Measurements from ENCODE around the gene RPRM. TPM values are rescaled to one million over a fixed set of nuclear protein-coding genes. Genes with fewer than 3 reads are reported as not detected.
A peak's percentile ranks its signal among the peaks of the same experiment; 100 is the strongest.

RPRM gene
- total and polyA plus RNA-seq, 2 experiments from 2014 or later = 5.9 to 7.5 TPM

DNA sequence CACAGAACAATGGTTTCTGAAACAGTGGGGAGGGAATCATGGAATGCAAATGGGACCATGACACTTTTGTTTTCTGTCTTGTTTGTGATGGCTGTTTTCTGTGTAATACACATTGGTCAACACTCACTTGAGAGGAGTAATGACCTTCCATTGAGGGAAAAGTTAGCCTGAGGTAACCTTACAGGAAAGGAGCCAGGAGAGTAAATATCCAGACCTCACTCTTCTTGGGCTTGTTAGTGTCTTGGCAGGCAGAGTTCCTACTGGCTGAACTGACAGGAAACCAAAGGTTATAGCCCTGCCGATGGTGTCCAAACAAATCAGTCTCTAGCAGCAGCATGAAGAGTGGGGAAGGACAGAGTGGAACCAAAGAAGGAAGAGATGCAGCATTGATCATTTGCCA, 17.2 kb upstream of the RPRM start (continued):
- TF ChIP-seq EZH2 (IDR thresholded peaks at IDR 0.05; ENCODE audit: low read depth, unreplicated experiment) = no peak
- TF ChIP-seq NANOG (IDR thresholded peaks at IDR 0.05; ENCODE audit: borderline replicate concordance) = no peak
- TF ChIP-seq EZH2phosphoT487 (IDR thresholded peaks at IDR 0.05; ENCODE audit: unreplicated experiment) = no peak
- TF ChIP-seq, protein P1, sequence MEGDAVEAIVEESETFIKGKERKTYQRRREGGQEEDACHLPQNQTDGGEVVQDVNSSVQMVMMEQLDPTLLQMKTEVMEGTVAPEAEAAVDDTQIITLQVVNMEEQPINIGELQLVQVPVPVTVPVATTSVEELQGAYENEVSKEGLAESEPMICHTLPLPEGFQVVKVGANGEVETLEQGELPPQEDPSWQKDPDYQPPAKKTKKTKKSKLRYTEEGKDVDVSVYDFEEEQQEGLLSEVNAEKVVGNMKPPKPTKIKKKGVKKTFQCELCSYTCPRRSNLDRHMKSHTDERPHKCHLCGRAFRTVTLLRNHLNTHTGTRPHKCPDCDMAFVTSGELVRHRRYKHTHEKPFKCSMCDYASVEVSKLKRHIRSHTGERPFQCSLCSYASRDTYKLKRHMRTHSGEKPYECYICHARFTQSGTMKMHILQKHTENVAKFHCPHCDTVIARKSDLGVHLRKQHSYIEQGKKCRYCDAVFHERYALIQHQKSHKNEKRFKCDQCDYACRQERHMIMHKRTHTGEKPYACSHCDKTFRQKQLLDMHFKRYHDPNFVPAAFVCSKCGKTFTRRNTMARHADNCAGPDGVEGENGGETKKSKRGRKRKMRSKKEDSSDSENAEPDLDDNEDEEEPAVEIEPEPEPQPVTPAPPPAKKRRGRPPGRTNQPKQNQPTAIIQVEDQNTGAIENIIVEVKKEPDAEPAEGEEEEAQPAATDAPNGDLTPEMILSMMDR (conservative IDR thresholded peaks at IDR 0.05; ENCODE audit: low read depth in 2 of 2) = no peak
- no peak for TF ChIP-seq POLR2AphosphoS5 (IDR thresholded peaks at IDR 0.05; ENCODE audit: low read depth)
- TF ChIP-seq ZNF114 (CRISPR knock-in tag; IDR thresholded peaks at IDR 0.05) = no peak

DNA sequence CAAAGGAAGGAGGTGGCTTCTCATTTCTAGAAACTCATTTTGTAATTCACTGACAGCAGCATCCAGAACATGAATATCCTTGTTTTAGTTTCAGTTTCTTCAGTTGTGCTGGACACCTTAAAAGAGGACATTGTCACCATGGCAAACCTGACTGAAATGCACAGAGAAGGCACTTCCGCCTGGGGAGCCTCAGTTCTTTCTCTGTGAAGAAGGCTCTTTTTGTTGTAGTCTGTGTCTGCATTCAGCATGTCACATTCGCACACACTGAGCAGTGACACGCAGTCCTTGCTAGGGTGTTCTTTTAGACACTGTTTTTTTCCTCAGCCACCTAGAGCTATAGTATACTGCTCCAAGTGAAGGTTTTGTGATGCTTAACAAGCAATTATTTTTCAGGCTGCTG, 9.5 kb upstream of the RPRM start:
- peak; percentile 71 for ATAC-seq
- peak overlapping the region; percentile 55; the same call in 1 of the 2 replicates for H3K4me2 ChIP-seq
- TF ChIP-seq POLR2AphosphoS5 (IDR thresholded peaks at IDR 0.05; ENCODE audit: low read depth) = no peak
- TF ChIP-seq ZNF114 (CRISPR knock-in tag; IDR thresholded peaks at IDR 0.05) = no peak
- no peak for TF ChIP-seq JUNB (IDR thresholded peaks at IDR 0.05; ENCODE audit: unreplicated experiment)
- TF ChIP-seq EZH2 (IDR thresholded peaks at IDR 0.05; ENCODE audit: low read depth, unreplicated experiment) = no peak
- TF ChIP-seq, protein P1 (conservative IDR thresholded peaks at IDR 0.05; ENCODE audit: low read depth in 2 of 2) = no peak
- TF ChIP-seq EZH2phosphoT487 (IDR thresholded peaks at IDR 0.05; ENCODE audit: unreplicated experiment) = no peak
- TF ChIP-seq, protein P2, sequence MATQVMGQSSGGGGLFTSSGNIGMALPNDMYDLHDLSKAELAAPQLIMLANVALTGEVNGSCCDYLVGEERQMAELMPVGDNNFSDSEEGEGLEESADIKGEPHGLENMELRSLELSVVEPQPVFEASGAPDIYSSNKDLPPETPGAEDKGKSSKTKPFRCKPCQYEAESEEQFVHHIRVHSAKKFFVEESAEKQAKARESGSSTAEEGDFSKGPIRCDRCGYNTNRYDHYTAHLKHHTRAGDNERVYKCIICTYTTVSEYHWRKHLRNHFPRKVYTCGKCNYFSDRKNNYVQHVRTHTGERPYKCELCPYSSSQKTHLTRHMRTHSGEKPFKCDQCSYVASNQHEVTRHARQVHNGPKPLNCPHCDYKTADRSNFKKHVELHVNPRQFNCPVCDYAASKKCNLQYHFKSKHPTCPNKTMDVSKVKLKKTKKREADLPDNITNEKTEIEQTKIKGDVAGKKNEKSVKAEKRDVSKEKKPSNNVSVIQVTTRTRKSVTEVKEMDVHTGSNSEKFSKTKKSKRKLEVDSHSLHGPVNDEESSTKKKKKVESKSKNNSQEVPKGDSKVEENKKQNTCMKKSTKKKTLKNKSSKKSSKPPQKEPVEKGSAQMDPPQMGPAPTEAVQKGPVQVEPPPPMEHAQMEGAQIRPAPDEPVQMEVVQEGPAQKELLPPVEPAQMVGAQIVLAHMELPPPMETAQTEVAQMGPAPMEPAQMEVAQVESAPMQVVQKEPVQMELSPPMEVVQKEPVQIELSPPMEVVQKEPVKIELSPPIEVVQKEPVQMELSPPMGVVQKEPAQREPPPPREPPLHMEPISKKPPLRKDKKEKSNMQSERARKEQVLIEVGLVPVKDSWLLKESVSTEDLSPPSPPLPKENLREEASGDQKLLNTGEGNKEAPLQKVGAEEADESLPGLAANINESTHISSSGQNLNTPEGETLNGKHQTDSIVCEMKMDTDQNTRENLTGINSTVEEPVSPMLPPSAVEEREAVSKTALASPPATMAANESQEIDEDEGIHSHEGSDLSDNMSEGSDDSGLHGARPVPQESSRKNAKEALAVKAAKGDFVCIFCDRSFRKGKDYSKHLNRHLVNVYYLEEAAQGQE (IDR thresholded peaks at IDR 0.05; ENCODE audit: unreplicated experiment) = no peak
- TF ChIP-seq CREB1 (CRISPR knock-in tag; IDR thresholded peaks at IDR 0.05; ENCODE audit: low read depth) = no peak
- no peak for TF ChIP-seq NANOG (IDR thresholded peaks at IDR 0.05; ENCODE audit: borderline replicate concordance)
- TF ChIP-seq, protein P3, sequence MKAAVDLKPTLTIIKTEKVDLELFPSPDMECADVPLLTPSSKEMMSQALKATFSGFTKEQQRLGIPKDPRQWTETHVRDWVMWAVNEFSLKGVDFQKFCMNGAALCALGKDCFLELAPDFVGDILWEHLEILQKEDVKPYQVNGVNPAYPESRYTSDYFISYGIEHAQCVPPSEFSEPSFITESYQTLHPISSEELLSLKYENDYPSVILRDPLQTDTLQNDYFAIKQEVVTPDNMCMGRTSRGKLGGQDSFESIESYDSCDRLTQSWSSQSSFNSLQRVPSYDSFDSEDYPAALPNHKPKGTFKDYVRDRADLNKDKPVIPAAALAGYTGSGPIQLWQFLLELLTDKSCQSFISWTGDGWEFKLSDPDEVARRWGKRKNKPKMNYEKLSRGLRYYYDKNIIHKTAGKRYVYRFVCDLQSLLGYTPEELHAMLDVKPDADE (IDR thresholded peaks at IDR 0.05) = no peak

More for the DNA sequence above, 9.5 kb upstream of the RPRM start:
- peaks cover 13% of the 10 kb centered on the region for H3K4me1 ChIP-seq (ENCODE audit: insufficient read depth)
- H3K4me3 ChIP-seq = peak overlapping the region; percentile 32; the same call in 1 of the 2 replicates
- H3K27ac Mint-ChIP-seq = no peak overlapping the region
- H3K79me2 ChIP-seq (replicated peaks; ENCODE audit: insufficient read depth) = no peaks in the 10 kb centered on the region
- no peaks in the 10 kb centered on the region for H3K36me3 Mint-ChIP-seq (ENCODE audit: low read depth)
- no peaks in the 10 kb centered on the region for H3K9me2 ChIP-seq (ENCODE audit: insufficient read depth)
- no peaks in the 10 kb centered on the region for H4K20me1 ChIP-seq (replicated peaks; ENCODE audit: insufficient read depth)
- H3K36me3 ChIP-seq (ENCODE audit: insufficient read depth) = no peaks in the 10 kb centered on the region
- H3K27me3 Mint-ChIP-seq (ENCODE audit: insufficient read depth, low read depth, poor library complexity) = peaks cover 3% of the 10 kb centered on the region
- no peaks in the 10 kb centered on the region for H3F3A ChIP-seq (replicated peaks; ENCODE audit: low read depth)
- no peak overlapping the region for H3K27ac ChIP-seq (ENCODE audit: low read depth)
- peaks cover 23% of the 10 kb centered on the region; the same call in 1 of the 2 replicates for H3K27me3 ChIP-seq (ENCODE audit: insufficient read depth)
- no peaks in the 10 kb centered on the region; the same call in 2 of the 3 replicates for H3K9me3 Mint-ChIP-seq
- 0 out of 3 replicates have a peak overlapping the region, but pooled peaks have one; percentile 22 for H3K4me3 Mint-ChIP-seq
- H2AFZ ChIP-seq = no peak overlapping the region
- peaks cover 15% of the 10 kb centered on the region for H3K4me1 Mint-ChIP-seq
- no peak for DNase-seq (ENCODE audit: low spot score)
